SK-N-MC (cell line): Measurements from ENCODE around the gene ASF1A.

Experiments
- EZH2 ChIP-seq: fragments of 200-600 bp; sonication (generic); IDR thresholded peaks from one replicate; pipeline ENCODE4 v1.6.1; 2017; ENCODE audit warnings: antibody characterized with exemption
- FOXP2 ChIP-seq: optimal IDR thresholded peaks from 2 replicates; pipeline ENCODE3; 2011; ENCODE audit warnings: mild to moderate bottlenecking, moderate library complexity; ENCODE audit not compliant: insufficient read depth; ENCODE audit errors: extremely low read length, control extremely low read depth
- POLR2AphosphoS5 ChIP-seq: IDR thresholded peaks from 2 replicates; pipeline ENCODE4 v1.6.1; 2012; ENCODE audit warnings: mild to moderate bottlenecking, low read depth, low read length, borderline replicate concordance

DNA sequence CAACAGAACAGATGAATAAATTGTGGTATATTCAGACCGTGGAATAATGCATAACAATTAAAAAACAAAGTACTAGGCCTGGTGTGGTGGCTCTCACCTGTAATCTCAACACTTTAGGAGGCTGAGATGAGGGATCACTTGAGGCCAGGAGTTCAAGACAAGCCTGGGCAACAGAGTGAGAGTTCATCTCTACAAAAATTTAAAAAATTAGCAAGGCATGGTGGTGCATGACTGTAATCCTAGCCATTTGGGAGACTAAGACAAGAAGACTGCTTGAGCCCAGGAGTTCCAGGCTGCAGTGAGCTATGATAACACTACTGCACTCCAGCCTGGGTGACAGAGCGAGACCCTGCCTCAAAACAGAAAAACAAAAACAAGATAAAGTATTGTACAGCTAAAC, 16.1 kb upstream of the ASF1A start:
- TF ChIP-seq POLR2AphosphoS5 (no peak), FOXP2 (no peak), EZH2 (no peak)
